Fibroblast of the aortic adventitia (primary cell): Measurements from ENCODE around the gene PLPPR5. TPM values are rescaled to one million over a fixed set of nuclear protein-coding genes. Genes with fewer than 3 reads are reported as not detected.
"Not testable (repeated sequence)": the region's sequence is repeated elsewhere in the genome, so short reads cannot be mapped to it uniquely, and the experiment has no call there.

ENCODE experiments used
- DNase-seq: peaks from one replicate; pipeline ENCODE4 v3.0.0-alpha.2; 2010; ENCODE audit warnings: low read depth
- H3K4me3 ChIP-seq: 2 replicates; pipeline ENCODE4 v1.5.1; 2011; ENCODE audit warnings: low read depth, mild to moderate bottlenecking, control low read depth, low read length, moderate library complexity
- total RNA-seq: library from RNA; depleted of rRNA; stranded (reverse); fragments of >200 nt; gene quantifications from 2 replicates; pipeline ENCODE4 v1.2.3, GENCODE V29; 2012; ENCODE audit warnings: low replicate concordance
- TF ChIP-seq, protein P1 (sequence below): IDR thresholded peaks from 2 replicates; pipeline ENCODE4 v1.5.1; 2011; ENCODE audit warnings: mild to moderate bottlenecking, low read length, control low read depth, inconsistent platforms; ENCODE audit not compliant: insufficient read depth

Gene PLPPR5
- total RNA-seq = 0.09 TPM in 1 of 2 replicates, not detected in the other

DNA sequence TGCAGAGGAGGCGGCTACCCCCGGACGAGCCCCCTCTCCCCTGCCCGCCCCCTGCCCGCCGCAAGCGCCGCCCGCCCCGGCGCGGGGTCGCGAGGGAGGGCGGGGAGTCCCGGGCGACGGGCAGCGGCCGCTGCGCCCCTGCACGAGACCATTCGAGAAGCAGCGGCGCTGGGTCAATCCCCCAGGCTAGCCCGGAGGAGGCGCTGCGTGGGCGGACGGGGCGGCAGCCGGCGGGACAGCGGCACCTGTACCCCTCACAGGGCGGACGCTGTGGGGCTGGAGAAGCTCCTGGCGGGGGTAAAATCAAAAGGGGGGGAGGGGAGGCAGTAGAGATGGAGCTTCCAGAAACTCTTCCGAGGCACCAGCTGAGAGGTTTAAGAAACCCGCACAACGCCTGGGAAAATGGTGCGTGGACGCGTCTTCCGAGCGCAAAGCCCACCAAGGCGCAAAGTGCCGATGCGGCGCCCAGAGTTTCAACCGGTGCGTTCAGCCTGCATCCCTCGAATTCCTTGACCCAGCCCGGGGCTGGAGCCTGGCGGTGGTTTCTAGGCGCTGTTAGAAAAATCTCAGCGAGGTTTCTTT is at the start of gene PLPPR5:
Gene PLPPR5, minus strand, starts transcription at position 1 of the 582 bp plus-strand sequence. CDS start 190 bp downstream, outside the sequence.
- DNase-seq = no peak
- H3K4me3 ChIP-seq = peak within 1 kb of the TSS; percentile 56
- TF ChIP-seq, protein P1, sequence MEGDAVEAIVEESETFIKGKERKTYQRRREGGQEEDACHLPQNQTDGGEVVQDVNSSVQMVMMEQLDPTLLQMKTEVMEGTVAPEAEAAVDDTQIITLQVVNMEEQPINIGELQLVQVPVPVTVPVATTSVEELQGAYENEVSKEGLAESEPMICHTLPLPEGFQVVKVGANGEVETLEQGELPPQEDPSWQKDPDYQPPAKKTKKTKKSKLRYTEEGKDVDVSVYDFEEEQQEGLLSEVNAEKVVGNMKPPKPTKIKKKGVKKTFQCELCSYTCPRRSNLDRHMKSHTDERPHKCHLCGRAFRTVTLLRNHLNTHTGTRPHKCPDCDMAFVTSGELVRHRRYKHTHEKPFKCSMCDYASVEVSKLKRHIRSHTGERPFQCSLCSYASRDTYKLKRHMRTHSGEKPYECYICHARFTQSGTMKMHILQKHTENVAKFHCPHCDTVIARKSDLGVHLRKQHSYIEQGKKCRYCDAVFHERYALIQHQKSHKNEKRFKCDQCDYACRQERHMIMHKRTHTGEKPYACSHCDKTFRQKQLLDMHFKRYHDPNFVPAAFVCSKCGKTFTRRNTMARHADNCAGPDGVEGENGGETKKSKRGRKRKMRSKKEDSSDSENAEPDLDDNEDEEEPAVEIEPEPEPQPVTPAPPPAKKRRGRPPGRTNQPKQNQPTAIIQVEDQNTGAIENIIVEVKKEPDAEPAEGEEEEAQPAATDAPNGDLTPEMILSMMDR = peak; percentile 21

GRCh38 chr1:99051611-99052283 is 47.1 kb upstream of the PLPPR5 start:
- H3K4me3 ChIP-seq = no peak overlapping the region
- TF ChIP-seq, protein P1 = no peak
- no peak for DNase-seq

- TF ChIP-seq, protein P1 = no peak
- H3K4me3 ChIP-seq = no peak overlapping the region
- DNase-seq = no peak
Measured at GRCh38 chr1:99049745-99050144, 45.1 kb upstream of the PLPPR5 start.

- H3K4me3 ChIP-seq, DNase-seq: not testable (repeated sequence)
Measured at GRCh38 chr1:99036746-99037145, 32.1 kb upstream of the PLPPR5 start.

DNA sequence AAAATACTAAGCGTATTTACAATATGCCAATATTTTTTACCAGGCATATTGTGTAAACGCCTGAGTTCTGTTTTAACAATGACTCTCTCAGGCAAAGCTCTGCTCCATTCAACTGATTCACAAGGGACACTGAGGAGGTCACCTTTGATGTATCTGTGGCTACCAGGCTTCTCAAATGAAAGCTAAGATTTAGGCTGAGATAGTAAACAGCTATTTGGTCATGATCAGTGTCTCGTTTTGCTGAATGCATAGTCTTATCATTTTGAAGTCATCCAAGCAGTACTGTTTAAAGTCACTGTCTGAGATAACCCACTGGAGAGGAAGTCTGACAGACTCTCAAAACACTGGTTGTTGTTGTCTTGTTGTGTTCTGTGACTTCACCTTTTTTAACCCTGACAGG is 13.7 kb upstream of the PLPPR5 start:
- H3K4me3 ChIP-seq = no peak overlapping the region
- no peak for DNase-seq
- TF ChIP-seq, protein P1 = no peak

DNA sequence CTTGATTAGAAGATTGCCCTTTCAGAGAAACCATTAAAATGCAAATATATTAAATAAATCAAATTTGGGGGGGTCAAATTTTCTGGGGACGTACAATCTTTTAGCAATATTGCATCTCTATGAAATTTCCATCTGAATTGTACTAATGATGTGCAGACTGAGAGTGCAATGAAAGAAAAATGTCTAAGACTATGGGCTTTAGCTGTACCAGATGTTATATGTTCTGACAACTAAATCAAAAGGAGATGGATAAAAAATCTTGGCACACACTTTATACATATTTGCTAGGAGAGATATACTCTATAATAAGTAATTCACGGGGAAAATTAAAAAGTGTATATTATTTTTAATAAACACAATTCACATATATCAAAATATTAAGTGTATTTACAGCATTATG is 13.0 kb upstream of the PLPPR5 start:
- TF ChIP-seq, protein P1 = no peak
- no peak overlapping the region for H3K4me3 ChIP-seq
- no peak for DNase-seq

GRCh38 chr1:99010679-99011078 is 6.0 kb upstream of the PLPPR5 start:
- no peak overlapping the region for H3K4me3 ChIP-seq
- TF ChIP-seq, protein P1 = no peak
- no peak for DNase-seq
